K562 (cell line): ENCODE measurements around the gene PSMD2. TPM values are rescaled to one million over a fixed set of nuclear protein-coding genes. Genes with fewer than 3 reads are reported as not detected.
A peak's percentile ranks its signal among the peaks of the same experiment; 100 is the strongest.

Source experiments
- ATF7 ChIP-seq: fragments of 450-650 bp; IDR thresholded peaks from 2 replicates; pipeline ENCODE4 v1.7.1; 2014; ENCODE audit warnings: mild to moderate bottlenecking, moderate library complexity
- BCOR ChIP-seq: fragments of 450-650 bp; IDR thresholded peaks from 2 replicates; pipeline ENCODE4 v1.6.1; 2016
- ELF1 ChIP-seq: fragments of 200-800 bp; sonication (Bioruptor generic); IDR thresholded peaks from 2 replicates; pipeline ENCODE4 v1.6.1; 2016; ENCODE audit warnings: missing genetic modification characterization, missing compliant biosample characterization
- GTF2F1 ChIP-seq: IDR thresholded peaks from 2 replicates; pipeline ENCODE4 v1.6.1; 2011; ENCODE audit warnings: low read depth, low read length, improper control_type of control experiment
- GTF3C2 ChIP-seq: IDR thresholded peaks from 3 replicates; pipeline ENCODE4 v1.6.1; 2011; ENCODE audit warnings: borderline replicate concordance, mild to moderate bottlenecking, moderate library complexity; ENCODE audit not compliant: insufficient read length; ENCODE audit errors: extremely low read depth
- HNRNPLL ChIP-seq: fragments of 200-400 bp; formaldehyde crosslinking; IDR thresholded peaks from 2 replicates; pipeline ENCODE4 v1.6.1; 2017; ENCODE audit warnings: low read length, low read depth, mild to moderate bottlenecking; ENCODE audit not compliant: poor library complexity, severe bottlenecking
- MAFF ChIP-seq: IDR thresholded peaks from 2 replicates; pipeline ENCODE4 v1.6.1; 2012; ENCODE audit warnings: low read length, improper control_type of control experiment
- NR2C2 ChIP-seq, 2 experiments: fragments of 200-800 bp in 1 of 2; sonication (Bioruptor generic) in 1 of 2; sonication (generic) in 1 of 2; formaldehyde crosslinking in 1 of 2; IDR thresholded peaks; 2 replicates each; pipeline versions ENCODE4 v1.6.1 to v1.8.0; 2016 to 2022; ENCODE audit warnings: mild to moderate bottlenecking in 1 of 2, missing compliant biosample characterization in 1 of 2, missing genetic modification characterization in 1 of 2, missing genetic modification reagents in 1 of 2
- NR3C1 ChIP-seq: sonication (generic); formaldehyde crosslinking; IDR thresholded peaks from 2 replicates; pipeline ENCODE4 v1.8.1; 2022; ENCODE audit warnings: missing genetic modification reagents
- PRMT5 ChIP-seq: sonication (generic); formaldehyde crosslinking; IDR thresholded peaks from 2 replicates; pipeline ENCODE4 v1.5.0; 2020; ENCODE audit warnings: missing genetic modification reagents
- RUNX1 ChIP-seq: sonication (generic); IDR thresholded peaks from 2 replicates; pipeline ENCODE4 v1.6.1; 2016; ENCODE audit warnings: antibody characterized with exemption, low read depth
- SMAD4 ChIP-seq: fragments of 250-450 bp; sonication (Bioruptor Pico); conservative IDR thresholded peaks from 2 replicates; pipeline ENCODE4 v1.8.0; 2021; ENCODE audit warnings: inconsistent platforms, mild to moderate bottlenecking, moderate library complexity
- TGIF2 ChIP-seq: sonication (generic); formaldehyde crosslinking; IDR thresholded peaks from 2 replicates; pipeline ENCODE4 v1.8.1; 2022; ENCODE audit warnings: mild to moderate bottlenecking, missing genetic modification reagents, moderate library complexity
- THAP12 ChIP-seq: fragments of 250-450 bp; sonication (Bioruptor Pico); IDR thresholded peaks from 2 replicates; pipeline ENCODE4 v1.9.0; 2021; ENCODE audit warnings: mild to moderate bottlenecking, inconsistent platforms
- ZFX ChIP-seq: sonication (generic); formaldehyde crosslinking; IDR thresholded peaks from 2 replicates; pipeline ENCODE4 v1.8.0; 2022; ENCODE audit warnings: mild to moderate bottlenecking, missing genetic modification reagents, moderate library complexity
- ZNF280A ChIP-seq: fragments of 450-650 bp; IDR thresholded peaks from 2 replicates; pipeline ENCODE4 v1.6.1; 2018; ENCODE audit warnings: mild to moderate bottlenecking, low read depth; ENCODE audit not compliant: partially characterized antibody
- ZNF639 ChIP-seq, 2 experiments: fragments of 200-800 bp in 1 of 2; sonication (Bioruptor generic) in 1 of 2; sonication (generic) in 1 of 2; formaldehyde crosslinking in 1 of 2; IDR thresholded peaks in 1 of 2; conservative IDR thresholded peaks in 1 of 2; 2 replicates each; pipeline versions ENCODE4 v1.5.0 to v1.6.1; 2016 to 2020; ENCODE audit warnings: missing compliant biosample characterization in 1 of 2, missing genetic modification characterization in 1 of 2, missing genetic modification reagents in 1 of 2
- polyA plus RNA-seq, 8 experiments: library from polyadenylated mRNA; depleted of rRNA in 4 of 8; stranded (reverse) in 5 of 8; unstranded in 3 of 8; fragments of >200 nt; fragmentation: Nextera tagmentation in 2 of 8; fragmentation: Illumina TruSeq in 1 of 8; extraction: Ambion mirVana in 2 of 8; extraction: Trizol in 1 of 8; gene quantifications; 2 replicates each; pipeline versions ENCODE4 v1.2.1 to v1.2.3, GENCODE V29; 2011 to 2014; ENCODE audit warnings: inconsistent platforms in 1 of 8, missing spikeins in 1 of 8
- total RNA-seq, 7 experiments: library from RNA; depleted of rRNA in 6 of 7; stranded (reverse); fragments of >200 nt in 6 of 7; fragmentation: Illumina TruSeq in 2 of 7; extraction: Trizol in 2 of 7; gene quantifications; 2 replicates each; pipeline versions ENCODE4 v1.2.1 to v1.2.3, GENCODE V29; 2011 to 2021; ENCODE audit warnings: low replicate concordance in 1 of 7

PSMD2 gene
- total and polyA plus RNA-seq, 9 of the 15 experiments (the other 6 are each of a cell fraction or from before 2014, with no cell fraction given) = 152 to 484 (median 295) TPM

- no peak for TF ChIP-seq ELF1 (tag)
- no peak for TF ChIP-seq ZNF280A
- no peak for TF ChIP-seq GTF3C2
- no peak for TF ChIP-seq HNRNPLL
- no peak for TF ChIP-seq ATF7
- no peak for TF ChIP-seq THAP12 (CRISPR knock-in tag)
- TF ChIP-seq RUNX1 = no peak
- 0 out of 4 replicates have a peak, but pooled peaks of 1 of the 2 experiments have one; percentile 38 for TF ChIP-seq ZNF639 (CRISPR knock-in tag; conservative IDR thresholded peaks at IDR 0.05 in 1 of 2, IDR thresholded peaks at IDR 0.05 in 1 of 2)
- no peak for TF ChIP-seq GTF2F1
- peak; percentile 99 for TF ChIP-seq MAFF
- no peak for TF ChIP-seq TGIF2 (CRISPR knock-in tag)
- TF ChIP-seq SMAD4 (CRISPR knock-in tag) = no peak
- no peak for TF ChIP-seq BCOR
- no peak for TF ChIP-seq NR2C2 (CRISPR knock-in tag; IDR thresholded peaks at IDR 0.05)
- TF ChIP-seq NR2C2 (tag; IDR thresholded peaks at IDR 0.05) = 0 out of 2 replicates have a peak, but pooled peaks have one; percentile 18
- TF ChIP-seq ZFX (CRISPR knock-in tag) = peak; percentile 29; the same call in 1 of the 2 replicates
- TF ChIP-seq NR3C1 (CRISPR knock-in tag) = no peak
- no peak for TF ChIP-seq PRMT5 (CRISPR knock-in tag)
Measured at GRCh38 chr3:184347321-184348056, 48.4 kb downstream of the PSMD2 start (continued).
